SHP77 (cell line): Measurements from ENCODE around the gene GULP1.

Experiments
- DNase-seq, 2 experiments: peaks; one replicate each; lab custom pipeline; 2025; lab: John Stamatoyannopoulos, UW

The GULP1 gene

DNA sequence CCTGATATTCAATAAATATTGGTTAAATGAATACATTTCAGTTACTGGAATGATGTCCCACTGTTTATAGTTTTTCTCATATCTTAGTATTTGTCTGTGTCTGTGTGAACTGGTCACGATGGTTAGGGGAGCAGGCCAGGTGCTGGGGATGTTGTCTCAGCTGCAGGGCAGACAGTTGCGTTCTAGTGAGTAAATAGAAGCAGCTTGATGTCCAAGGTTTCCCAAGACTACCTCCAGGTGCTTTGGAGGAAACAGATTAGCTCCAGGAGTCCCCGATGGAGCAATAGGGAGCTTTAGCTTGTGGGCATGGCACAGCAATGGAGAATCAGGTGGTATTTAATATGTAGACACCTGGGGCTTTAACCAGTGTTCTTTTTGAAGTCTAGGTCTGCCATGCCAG, 75.5 kb downstream of the GULP1 start:
- peak; percentile 94 to 97 for DNase-seq

DNA sequence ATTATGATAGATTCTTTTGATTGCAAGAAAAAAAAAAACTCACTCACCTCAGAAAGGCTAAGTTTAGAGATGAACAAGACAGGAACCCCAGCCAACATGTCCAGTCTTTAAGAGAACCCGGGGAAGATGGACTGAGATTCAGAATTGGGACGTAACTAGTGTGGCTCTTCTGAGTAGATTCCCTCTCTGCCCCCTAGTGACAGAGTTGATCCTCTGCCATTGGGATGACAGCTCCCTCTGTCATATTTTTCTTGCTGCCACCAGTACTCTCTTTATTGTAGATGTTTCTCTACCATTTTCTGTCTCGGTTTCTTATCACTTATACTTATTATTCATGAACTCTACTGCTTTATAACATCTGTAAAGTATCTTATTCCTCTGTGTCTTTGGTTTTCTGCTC, 77.7 kb downstream of the GULP1 start:
- peak in 1 of 2 experiments; percentile 27 for DNase-seq

DNA sequence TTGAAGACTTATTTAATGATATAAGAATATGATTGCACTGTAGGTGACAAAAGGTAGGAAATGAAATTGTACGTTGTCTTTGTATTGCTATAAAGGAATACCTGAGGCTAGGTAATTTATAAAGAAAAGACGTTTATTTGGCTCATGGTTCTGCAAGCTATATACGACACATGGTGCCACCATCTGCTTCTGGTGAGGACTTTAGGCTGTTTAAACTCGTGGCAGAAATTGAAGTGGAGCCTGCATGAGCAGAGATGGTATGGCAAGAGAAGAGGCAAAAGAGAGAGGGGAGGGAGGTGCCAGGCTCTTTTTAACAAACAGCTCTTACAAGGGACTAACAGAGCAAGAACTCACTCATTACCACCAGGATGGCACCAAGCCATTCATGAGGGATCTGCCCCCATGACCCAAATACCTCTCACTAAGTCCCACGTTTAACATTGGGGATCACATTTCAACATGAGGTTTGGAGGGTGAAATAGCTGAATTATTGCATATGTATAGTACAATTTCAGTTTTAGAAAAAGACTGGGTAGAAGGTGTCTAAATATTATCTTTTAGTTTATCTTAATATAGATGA, 86.8 kb downstream of the GULP1 start:
- DNase-seq: no peak

DNA sequence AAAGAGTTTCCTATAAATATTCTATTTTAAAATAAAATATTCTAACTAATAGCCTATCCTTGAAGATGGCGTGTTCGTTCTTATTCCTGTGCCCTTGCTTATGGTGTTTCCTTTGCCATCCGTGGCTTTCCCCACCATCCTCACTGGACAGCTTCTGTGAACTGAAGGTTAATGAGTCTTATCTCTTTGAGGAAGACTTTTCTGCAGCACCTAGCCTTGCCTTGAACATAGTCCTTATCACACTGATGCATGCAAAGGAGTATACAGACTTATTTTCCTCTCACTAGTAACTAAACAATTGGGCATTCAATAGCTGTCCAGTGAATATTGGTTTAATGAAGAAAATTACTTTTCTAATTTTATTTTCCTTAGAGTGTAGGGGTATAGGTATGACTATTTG, 88.1 kb downstream of the GULP1 start:
- no peak for DNase-seq

DNA sequence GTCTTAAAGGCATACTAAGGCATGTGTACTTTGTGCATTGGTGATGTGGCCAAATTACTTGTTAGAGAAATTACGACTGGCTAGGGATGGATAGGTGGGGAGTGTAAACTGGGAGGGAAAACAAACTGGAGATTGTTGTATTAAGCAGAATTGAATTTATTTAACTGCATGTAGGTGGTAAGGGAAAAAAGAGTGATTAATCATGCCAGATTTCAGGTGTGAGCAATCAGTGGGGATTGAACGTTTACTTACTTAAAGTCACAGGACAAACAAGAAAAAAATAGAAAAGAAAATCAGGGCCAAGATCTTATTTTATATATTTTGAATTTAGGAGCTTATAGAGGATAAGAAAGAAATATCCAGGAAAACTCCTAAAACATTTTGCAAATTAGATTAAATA, 88.6 kb downstream of the GULP1 start:
- no peak for DNase-seq

DNA sequence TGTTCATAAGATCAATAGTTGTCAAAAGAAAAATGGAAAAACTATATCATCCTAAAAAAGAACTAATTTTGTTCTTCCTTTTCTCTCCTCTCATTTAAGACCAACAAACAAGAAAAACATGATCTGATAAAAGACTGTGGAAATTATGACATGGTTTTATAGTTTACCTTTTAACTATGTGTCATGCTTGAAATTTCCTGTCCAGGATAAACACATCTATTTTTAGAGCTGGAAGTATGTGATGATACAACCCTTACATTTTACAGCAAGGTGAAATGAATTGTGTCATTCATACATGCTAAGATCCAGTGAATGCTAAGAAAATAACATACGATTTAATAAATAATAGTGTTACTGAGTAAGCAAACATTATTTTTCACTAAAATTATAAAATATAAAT, 89.9 kb downstream of the GULP1 start:
- no peak for DNase-seq

DNA sequence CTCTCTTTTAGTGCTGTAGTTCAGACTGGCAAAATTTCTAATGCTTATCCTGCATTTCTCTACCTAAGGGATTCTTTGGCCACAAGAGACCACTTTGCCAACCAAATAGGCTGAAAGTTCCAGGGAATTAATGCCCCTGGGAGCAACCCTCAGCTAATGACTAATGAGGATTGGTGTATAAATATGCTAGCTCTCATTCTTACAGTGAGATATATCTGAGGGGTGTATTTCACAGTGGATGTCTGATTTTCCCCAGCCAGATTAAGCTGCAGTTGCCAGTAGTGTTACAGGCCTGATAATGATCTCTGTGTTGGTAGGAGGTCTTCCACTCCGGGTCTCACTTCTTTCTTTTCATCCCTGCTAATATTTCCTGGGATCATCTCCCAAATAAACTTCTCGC, 90.4 kb downstream of the GULP1 start:
- no peak for DNase-seq

DNA sequence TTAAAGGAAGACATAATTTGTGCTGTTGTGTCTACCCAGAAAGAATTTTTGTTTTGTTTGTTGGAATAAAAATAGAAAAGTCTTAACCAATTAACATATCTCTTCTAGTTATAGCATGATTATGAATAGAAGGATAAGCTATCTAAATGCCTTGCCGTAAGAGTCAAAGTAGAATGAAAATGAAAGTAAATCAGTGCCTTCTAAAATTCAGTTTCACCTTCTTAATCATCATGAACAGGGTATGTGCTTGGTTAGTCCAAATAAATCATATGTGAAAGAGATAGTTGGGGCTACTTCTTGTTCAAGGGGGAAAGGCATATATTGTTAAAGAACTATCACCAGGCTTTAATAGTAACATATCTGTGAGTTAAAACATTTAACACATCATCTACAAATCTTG, 91.5 kb downstream of the GULP1 start:
- DNase-seq: no peak

DNA sequence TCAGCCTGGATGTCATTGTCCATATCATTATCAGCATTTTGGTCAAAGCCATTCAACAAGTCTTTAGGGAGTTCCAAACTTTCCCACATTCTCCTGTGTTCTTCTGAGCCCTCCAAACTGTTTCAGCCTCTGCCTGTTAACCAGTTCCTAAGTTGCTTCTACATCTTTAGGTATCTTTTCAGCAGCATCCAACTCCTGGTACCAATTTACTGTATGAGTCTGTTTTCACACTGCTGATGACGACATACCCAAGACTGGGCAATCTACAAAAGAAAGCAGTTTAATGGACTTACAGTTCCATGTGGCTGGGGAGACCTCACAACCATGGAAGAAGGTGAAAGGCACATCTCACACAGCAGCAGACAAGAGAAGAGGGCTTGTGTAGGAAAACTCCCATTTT, 94.2 kb downstream of the GULP1 start:
- no peak for DNase-seq

DNA sequence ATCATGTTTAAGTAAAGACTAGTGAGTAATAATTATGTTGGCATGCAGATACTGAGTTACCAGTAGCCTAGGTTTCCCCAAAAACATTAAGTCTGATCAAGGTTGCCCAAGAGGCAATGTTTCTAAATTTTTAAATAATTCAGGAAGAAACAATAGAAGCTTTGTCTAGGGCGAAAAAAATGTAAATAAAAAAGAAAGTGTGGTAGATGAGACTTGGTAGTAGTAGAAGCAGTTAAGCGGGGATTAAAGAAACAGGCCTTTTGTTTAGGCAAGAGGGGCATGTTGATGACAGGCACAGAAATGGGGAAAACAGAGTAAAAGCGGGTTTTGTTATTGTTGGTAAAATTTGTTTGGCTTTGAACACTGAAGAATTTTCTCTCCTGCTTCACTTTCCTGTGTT, 97.2 kb downstream of the GULP1 start:
- DNase-seq: no peak

DNA sequence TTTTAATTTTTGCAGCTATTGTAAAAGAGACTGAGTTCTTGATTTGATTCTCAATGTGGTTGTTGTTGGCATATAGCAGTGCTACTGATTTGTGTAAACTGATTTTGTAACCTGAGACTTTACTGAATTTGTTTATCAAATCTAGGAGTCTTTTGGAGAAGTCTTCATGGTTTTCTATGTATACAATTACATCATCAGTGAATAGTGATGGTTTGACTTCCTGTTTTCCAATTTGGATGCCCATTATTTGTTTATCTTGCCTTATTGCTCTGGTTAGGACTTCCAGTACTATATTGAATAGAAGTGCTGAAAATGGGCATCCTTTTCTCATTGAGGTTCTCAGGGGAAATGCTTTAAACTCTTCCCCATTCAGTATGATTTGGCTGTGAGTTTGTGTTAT, 99.7 kb downstream of the GULP1 start:
- DNase-seq: no peak

DNA sequence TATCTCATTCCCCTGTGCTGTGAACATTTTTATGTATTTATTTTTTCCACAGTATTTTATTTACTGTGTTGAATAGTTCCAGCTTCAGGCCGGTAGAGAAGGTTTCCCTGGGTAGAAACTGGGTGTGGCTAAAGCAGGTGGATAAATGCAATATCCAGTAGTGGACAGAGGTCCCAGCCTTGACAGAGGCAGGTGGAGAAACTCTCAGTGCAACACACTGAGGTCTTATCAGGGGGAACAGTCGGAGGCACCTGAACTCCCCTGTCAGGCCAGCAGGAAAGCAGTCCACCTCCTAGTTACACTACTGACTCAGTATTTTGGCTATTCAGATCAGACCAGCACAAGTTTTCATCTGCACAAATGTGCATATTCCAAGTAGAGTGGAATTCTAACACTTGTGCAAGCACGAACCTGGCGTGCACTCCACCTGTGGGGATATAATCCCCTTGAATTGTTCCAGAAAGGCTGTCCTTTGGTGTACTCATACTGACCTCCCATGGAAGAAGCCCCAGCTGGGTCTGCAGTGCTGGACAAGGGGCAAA, 103.3 kb downstream of the GULP1 start:
- no peak for DNase-seq

DNA sequence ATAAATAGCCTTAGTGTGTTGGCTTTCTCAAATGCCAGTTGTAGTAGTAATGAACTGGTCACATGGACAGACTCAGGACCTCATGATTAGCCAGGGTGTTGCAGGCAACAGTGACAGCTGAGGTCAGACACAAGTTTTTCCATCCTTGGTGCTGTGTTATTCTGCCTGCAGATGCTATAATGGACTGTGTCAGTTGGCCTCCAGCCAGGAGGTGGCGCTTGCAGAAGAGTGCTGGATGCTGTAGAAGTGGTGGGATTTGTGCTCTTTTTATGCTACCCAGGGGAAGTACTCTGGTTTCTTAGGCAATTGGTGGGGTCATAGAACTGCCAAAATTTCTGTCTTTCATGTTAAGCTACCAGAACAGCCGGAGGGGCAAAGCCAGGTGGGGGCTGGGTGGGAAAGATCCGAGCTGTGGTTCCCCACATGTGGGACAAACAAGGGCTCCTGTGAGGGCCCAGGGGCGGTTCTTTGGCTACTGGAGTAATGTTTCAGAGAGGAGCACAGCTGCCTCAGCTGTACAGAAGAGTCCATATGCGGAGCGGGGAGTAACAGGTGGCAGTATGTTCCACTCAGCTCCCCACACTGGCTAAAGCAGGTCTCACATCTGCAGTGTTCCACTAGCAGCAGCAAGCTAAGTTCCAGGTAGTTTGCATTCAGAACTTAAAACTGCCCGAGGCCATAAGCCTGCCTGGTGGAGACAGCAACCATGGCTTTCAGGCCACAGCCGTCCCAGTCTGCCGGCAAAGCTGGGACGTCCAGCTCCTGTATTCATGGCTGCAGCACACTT, 104.4 kb downstream of the GULP1 start:
- DNase-seq: no peak

DNA sequence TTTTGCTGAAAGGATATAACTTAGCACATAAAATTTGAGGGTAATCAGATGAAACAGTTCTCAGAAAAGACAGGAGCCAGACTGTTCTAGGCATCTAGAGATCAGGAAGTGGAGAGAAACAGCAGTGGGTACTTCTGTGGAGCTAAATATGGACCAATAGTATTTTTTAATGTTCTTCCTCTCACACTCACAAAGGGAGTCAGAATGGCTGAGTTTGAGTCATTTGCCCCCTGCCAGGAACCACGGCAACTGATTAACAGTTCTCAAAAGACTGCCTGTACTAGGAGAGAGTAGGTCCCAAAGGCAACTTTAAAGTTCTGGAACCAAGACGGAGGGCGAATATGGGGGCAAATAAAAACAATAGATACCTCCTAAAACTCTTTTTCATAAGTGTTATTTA, 107.5 kb downstream of the GULP1 start:
- no peak for DNase-seq

DNA sequence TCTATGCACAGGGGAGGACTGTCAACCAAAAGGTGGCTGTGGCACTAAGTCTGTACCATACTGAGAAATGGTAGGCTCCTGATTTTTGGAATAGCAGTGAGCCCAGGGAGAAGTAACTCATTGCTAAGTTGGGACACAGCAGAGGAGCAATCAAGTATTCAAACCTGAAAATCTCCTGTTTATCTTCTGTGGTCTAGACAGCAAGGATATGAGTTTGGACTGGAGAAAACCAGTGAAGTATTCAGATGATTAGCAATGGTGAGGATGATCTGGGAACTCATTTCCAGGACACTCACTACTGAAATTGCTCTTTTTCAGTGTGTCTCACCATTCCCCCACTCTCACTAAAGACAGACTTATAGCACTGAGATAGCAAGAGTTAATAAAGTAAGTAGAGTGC, 112.0 kb downstream of the GULP1 start:
- DNase-seq: no peak

DNA sequence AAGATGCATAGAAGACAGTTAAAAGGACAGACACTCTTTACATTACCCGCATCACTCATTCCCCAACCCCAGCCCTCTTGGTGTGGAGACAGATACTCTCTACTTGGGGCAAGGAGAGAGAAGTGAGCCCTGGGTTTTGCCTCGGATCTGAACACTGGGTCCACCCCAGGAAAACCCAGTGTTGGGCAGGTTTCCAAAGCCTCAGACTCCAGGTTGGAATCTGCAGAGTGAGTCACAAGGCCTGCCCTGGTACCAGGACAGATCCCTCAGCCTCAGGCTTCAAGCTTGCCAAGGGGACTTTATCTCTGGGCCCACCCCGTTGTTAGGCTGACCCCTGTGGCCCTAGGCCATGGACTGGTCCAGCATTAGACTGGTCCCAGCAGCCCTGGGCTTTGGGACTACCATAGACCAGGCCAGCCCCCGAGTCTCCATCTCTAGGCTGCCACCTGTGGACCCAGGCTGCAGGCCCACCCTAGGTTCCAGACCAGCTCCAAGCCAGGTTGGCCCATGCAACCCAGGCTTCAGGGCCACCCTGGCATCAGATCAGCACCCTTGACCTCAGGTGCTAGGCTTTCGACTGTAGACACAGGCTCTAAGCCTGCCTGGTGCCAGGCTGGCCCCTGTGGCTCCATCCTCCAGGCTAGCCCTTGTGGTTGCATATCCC, 112.8 kb downstream of the GULP1 start:
- DNase-seq: no peak

DNA sequence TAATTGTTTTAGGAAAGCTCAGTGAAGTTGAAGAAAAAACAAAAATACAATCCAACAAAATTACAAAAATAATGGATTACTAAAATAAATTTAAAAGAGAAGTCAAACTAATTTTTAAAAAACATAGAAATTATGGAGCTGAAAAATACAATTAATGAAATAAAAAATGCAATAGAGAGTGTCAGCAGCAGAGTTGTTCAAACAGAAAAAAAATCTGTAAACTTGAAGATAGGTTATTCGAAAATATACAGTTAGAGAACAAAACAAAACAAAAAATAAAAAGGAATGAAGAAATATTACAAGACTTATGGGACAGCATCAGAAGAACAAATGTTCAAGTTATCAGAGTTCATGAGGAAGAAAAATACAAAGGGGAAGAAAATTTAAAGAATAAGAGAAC, 114.7 kb downstream of the GULP1 start:
- DNase-seq: no peak

DNA sequence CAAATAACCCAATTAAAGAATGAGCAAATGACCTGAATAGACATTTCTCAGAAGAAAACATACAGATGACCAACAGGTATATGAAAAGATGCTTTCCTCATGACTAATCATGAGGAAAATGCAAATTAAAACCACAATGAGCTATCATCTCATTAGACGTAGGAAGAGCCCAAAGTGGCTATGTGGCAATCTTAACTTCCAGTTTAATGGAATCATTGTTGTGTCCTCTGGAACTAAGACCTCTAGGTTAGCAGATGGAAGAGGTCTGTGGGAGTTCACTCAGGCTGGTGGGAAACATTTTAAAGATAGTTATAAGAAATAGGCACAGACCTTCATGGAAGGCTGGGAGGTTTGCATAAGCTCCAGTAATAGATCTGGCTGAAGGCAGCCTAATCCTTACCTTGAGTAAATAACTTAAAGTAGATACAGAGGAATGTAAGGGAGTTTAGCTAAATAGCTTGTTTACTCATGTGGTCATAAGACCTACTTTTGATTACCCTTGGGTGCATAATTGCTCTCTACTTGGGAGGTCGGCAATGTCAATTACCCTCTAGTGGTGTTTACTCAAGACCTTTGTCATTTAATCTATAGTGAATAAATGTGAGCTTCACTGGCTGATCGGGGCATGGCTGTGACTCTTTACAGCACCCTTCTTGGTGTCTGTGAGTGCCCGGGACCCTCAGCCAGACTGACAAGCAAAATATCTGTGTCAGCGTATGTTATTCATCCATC, 119.0 kb downstream of the GULP1 start:
- no peak for DNase-seq

DNA sequence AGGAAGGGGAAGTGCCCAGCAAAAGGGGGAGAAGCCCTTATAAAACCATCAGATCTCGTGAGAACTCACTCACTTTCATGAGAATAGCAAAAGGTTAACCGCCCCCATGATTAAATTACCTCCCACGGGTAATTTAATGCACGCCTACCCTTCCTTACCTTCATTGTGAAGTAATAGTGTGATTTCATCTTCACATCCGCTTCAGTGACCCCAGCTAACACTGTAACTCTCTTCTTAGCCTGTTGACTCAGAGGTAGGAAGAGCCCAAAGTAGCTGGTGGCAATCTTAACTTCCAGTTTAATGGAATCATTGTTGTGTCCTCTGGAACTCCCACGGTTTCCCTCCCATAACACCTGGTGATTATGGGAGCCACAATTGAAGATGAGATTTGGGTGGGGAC, 120.5 kb downstream of the GULP1 start:
- no peak for DNase-seq

DNA sequence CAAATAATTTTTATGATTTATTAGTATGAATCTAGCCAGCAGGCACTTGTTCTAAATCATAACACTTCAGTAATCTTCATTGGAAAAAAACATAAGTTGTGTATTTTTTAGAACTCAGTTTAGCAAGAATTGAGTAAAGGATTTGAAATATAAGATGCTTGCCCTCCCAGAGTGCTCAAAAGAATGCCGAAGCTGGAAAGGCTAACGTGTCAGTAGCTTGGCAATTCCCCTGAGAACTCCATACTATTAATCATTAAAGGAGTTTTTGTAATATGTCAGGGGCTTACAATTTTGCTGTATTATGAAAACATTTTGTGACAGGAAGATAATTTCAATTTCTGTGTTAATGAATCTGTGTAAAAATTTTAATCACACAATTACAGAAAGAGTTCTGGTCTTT, 122.7 kb downstream of the GULP1 start:
- no peak for DNase-seq

DNA sequence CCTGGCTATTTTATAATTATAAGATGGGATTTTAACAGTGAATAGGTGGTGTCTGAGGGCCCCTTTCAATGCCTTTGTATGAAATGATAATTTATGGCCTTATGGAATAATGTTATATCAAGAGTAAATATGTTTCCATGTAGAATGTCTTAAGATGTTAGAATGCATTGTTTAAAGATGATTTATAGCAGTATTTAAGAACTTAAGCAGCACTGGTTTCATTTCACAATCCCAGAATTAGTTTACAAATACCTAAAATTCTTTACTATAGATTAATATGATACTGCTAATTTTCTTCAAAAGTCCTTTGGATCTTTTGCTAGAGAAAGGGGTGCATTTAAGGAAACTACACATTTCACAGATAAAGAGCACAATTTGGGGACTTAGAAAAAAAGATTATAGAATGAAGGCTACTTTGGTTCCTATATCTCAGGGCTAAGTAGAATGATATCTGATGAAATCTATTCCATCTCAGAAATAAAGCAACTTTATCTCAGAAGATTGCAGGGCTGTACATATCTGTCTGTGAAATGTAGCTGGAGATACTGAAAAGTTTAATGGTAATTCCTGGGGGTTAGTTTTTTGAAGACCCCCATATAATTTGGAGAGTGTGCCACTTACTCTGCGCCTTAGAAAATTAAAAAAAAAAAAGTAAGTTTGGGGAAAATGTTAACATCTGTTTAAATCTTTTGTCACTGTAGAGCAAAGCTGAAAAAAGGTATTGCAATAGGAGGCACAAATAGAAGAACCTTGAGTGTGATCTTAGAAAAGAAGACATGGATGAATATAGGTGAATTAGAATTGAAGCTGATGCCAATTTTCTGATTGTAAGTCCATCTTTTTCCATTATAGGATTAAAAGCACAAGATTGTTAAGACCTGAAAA, 123.4 kb downstream of the GULP1 start:
- DNase-seq: no peak

DNA sequence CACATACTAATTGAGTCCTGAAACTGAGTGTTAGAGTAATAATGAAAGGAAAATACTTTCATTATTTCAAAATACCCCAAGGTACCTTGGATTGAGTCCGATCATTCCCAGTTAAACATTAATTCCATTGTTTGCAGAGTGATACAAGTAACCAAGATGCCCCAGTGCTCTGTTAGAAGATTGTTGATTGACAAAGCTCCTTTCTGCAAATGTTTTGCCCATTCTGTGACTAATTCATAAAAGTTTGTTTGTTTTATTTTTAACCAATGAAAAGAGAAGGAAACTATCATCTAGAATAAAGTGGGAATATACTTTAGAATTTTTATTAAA, 124.0 kb downstream of the GULP1 start:
- no peak for DNase-seq
